ENCODE data around the gene DNAH14. TPM values are rescaled to one million over a fixed set of nuclear protein-coding genes. Genes with fewer than 3 reads are reported as not detected.

The DNAH14 gene
- total and polyA plus RNA-seq, 12 donors, result 7.6 to 25.3 (median 16.5) TPM

DNA sequence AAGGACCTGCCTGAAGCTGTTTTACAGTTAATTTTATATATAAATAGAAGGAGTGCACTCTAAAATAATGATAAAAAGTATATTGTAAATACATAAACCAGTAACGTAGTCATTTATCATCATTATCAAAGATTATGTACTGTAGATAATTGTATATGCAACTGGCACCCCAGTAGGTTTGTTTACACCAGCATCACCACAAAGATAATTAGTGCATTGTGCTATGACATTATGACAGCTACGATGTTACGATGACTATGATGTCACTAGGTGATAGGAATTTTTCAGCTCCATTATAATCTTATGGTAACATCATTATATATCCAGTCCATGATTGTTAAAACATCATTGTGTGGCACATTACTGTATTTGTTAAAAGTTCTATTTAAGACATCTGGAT, 313.1 kb downstream of the DNAH14 start:
- 92 to 96% (median 93%) methylated on average over 3 of the region's 3 CpGs for WGBS, 4 donors
- Histone ChIP-seq H3K4me3 (no peak overlapping the region), H3K27me3 (no peaks in the 10 kb centered on the region), H3K27ac (no peak overlapping the region), H3K4me1 (replicated peaks in 1 of 2) (no peaks in the 10 kb centered on the region), H3K9me3 (replicated peaks in 1 of 3) (no peaks in the 10 kb centered on the region), H3K36me3 (replicated peaks in 1 of 2) (no peaks in the 10 kb centered on the region)
- TF ChIP-seq, protein P1, sequence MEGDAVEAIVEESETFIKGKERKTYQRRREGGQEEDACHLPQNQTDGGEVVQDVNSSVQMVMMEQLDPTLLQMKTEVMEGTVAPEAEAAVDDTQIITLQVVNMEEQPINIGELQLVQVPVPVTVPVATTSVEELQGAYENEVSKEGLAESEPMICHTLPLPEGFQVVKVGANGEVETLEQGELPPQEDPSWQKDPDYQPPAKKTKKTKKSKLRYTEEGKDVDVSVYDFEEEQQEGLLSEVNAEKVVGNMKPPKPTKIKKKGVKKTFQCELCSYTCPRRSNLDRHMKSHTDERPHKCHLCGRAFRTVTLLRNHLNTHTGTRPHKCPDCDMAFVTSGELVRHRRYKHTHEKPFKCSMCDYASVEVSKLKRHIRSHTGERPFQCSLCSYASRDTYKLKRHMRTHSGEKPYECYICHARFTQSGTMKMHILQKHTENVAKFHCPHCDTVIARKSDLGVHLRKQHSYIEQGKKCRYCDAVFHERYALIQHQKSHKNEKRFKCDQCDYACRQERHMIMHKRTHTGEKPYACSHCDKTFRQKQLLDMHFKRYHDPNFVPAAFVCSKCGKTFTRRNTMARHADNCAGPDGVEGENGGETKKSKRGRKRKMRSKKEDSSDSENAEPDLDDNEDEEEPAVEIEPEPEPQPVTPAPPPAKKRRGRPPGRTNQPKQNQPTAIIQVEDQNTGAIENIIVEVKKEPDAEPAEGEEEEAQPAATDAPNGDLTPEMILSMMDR (IDR thresholded peaks at IDR 0.05), result no peak
- TF ChIP-seq POLR2A (IDR thresholded peaks at IDR 0.05), result no peak
- intact Hi-C loops (cut with DNase I), result no loop called here
- DNase-seq, result no peak

DNA sequence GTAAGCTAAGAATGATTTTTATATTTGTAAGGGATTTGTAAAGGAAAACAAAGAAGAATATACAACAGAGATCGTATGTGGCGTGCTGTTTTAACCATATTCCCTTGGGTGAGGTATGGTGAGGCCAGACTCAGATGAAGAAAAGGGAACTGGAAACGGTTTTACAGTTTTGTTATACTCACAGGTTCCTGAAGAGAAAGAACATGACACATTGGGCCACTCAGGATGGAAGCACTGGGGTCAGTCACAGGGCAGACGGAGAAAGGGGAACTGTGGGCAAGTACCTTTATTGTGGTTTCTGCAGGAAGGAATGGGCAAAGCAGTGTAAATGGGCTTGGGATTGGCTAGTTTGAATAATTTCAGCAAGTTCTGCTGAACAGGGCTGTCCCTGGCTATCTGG, 321.0 kb downstream of the DNAH14 start:
- H3K27ac ChIP-seq, result no peak overlapping the region
- DNase-seq, result peak in 1 of 7 donors; percentile 21
- H3K27me3 ChIP-seq, result no peaks in the 10 kb centered on the region
- WGBS, 4 donors, result 63 to 68% (median 66%) methylated on average over 4 of the region's 4 CpGs
- intact Hi-C loops (cut with DNase I), result no loop called here
- H3K36me3 ChIP-seq (replicated peaks in 1 of 2), result no peaks in the 10 kb centered on the region
- TF ChIP-seq POLR2A (IDR thresholded peaks at IDR 0.05), result no peak
- TF ChIP-seq, protein P1 (IDR thresholded peaks at IDR 0.05), result no peak
- no peaks in the 10 kb centered on the region for H3K9me3 ChIP-seq (replicated peaks in 1 of 3)
- no peak overlapping the region for H3K4me3 ChIP-seq
- H3K4me1 ChIP-seq (replicated peaks in 1 of 2), result no peaks in the 10 kb centered on the region

DNA sequence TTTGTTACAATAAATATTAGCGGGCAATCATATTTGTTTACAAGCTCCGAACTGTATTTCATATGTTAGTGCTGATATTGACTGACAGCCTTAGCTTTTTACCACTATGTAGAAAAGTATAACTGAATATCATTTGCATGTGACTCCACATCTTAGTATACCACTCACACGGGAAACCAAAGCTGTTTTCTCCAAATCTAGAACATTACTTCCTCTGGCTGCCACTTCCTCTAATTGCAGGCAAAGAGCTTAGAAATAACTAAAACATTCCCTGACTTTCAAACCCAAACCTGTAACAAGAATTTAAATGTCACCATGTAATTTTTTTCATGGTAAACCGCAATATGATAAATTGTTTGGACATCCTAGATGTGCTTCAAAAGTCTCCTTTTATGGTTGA, 323.7 kb downstream of the DNAH14 start:
- Histone ChIP-seq H3K4me1 (replicated peaks in 1 of 2) (no peaks in the 10 kb centered on the region), H3K36me3 (replicated peaks in 1 of 2) (no peaks in the 10 kb centered on the region), H3K27me3 (no peaks in the 10 kb centered on the region), H3K9me3 (replicated peaks in 1 of 3) (no peaks in the 10 kb centered on the region), H3K27ac (no peak overlapping the region), H3K4me3 (no peak overlapping the region)
- no peak for DNase-seq
- 73 to 86% (median 84%) methylated on average over 4 of the region's 4 CpGs for WGBS, 4 donors
- intact Hi-C loops (cut with DNase I), result no loop called here
- TF ChIP-seq, protein P1 (IDR thresholded peaks at IDR 0.05), result no peak
- TF ChIP-seq POLR2A (IDR thresholded peaks at IDR 0.05), result no peak

DNA sequence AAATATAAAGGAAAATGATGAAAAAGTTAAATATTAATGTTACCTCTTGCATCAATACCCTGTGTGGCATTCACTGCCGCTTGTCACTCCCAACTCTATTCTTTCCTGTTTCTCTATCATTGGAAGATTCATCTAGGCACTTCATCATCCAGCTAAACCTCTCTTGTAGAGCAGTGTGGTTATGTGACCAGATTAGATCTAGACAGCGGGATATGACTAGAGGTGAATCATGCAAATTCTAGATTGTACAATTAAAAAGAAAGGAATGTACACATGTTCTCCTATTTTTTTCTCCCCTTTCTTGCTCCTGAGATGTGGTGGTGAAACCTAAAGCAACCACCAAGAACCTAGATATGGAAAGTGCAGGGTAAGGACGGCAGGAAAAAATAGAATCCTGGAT, 324.3 kb downstream of the DNAH14 start:
- Histone ChIP-seq H3K27ac (no peak overlapping the region), H3K27me3 (no peaks in the 10 kb centered on the region), H3K4me1 (replicated peaks in 1 of 2) (no peaks in the 10 kb centered on the region), H3K4me3 (no peak overlapping the region), H3K36me3 (replicated peaks in 1 of 2) (no peaks in the 10 kb centered on the region), H3K9me3 (replicated peaks in 1 of 3) (no peaks in the 10 kb centered on the region)
- WGBS, 4 donors, result 88 to 91% (median 91%) methylated on average over 3 of the region's 3 CpGs
- TF ChIP-seq POLR2A (IDR thresholded peaks at IDR 0.05), result no peak
- TF ChIP-seq, protein P1 (IDR thresholded peaks at IDR 0.05), result no peak
- intact Hi-C loops (cut with DNase I), result no loop called here
- DNase-seq, result no peak

All from adrenal gland (tissue), 12 donors.